Caco-2 (cell line): ENCODE data around the gene PLEKHG7. TPM values are rescaled to one million over a fixed set of nuclear protein-coding genes. Genes with fewer than 3 reads are reported as not detected.
"Not testable (repeated sequence)": the region's sequence is repeated elsewhere in the genome, so short reads cannot be mapped to it uniquely, and the experiment has no call there.

Source experiments
- BruUV-seq: library from RNA; stranded (reverse); fragments of 400-500 nt; replicated peaks from 2 replicates; lab custom pipeline; 2021; lab: Mats Ljungman, UMichigan
- CTCF ChIA-PET: fragments of 300-600 bp; sonication (Branson Sonifier 250); formaldehyde crosslinking; loops from one replicate; lab custom pipeline; 2022; ENCODE audit warnings: antibody characterized with exemption; lab: Charles Lee
- POLR2A ChIA-PET: fragments of 300-600 bp; sonication (Branson Sonifier 250); formaldehyde crosslinking; loops from one replicate; lab custom pipeline; 2022; ENCODE audit warnings: antibody characterized with exemption; lab: Charles Lee
- DNase-seq, 2 experiments: peaks; one replicate each; pipeline versions ENCODE4 v3.0.0 to v3.0.0-alpha.2; 2020 to 2022
- H3K27me3 ChIP-seq: replicated peaks from 2 replicates; pipeline ENCODE4 v1.6.0; 2011; ENCODE audit warnings: low read length; ENCODE audit not compliant: control insufficient read depth, insufficient read depth
- H3K36me3 ChIP-seq: 2 replicates; pipeline ENCODE4 v1.5.1; 2011; ENCODE audit warnings: low read length; ENCODE audit not compliant: control insufficient read depth, insufficient read depth
- H3K4me1 ChIP-seq: fragments of 250-450 bp; sonication (Bioruptor Pico); 2 replicates; pipeline ENCODE4 v1.5.1; 2020; ENCODE audit warnings: mild to moderate bottlenecking
- H3K4me3 ChIP-seq: 2 replicates; pipeline ENCODE4 v1.5.1; 2011; ENCODE audit warnings: low read depth, mild to moderate bottlenecking, control low read depth, low read length
- H3K9me3 ChIP-seq: fragments of 250-450 bp; sonication (Bioruptor Pico); 2 replicates; pipeline ENCODE4 v1.5.1; 2020; ENCODE audit warnings: mild to moderate bottlenecking, moderate library complexity
- H3K27ac Mint-ChIP-seq: one replicate; pipeline ENCODE4 v1.8.0; 2022; ENCODE audit warnings: mixed read lengths; ENCODE audit not compliant: unreplicated experiment
- H3K27me3 Mint-ChIP-seq: one replicate; pipeline ENCODE4 v1.8.0; 2022; ENCODE audit warnings: mixed read lengths; ENCODE audit not compliant: insufficient read depth, unreplicated experiment
- H3K36me3 Mint-ChIP-seq: one replicate; pipeline ENCODE4 v1.8.0; 2022; ENCODE audit warnings: mild to moderate bottlenecking, mixed read lengths; ENCODE audit not compliant: insufficient read depth, unreplicated experiment
- H3K4me1 Mint-ChIP-seq: one replicate; pipeline ENCODE4 v1.8.0; 2022; ENCODE audit warnings: low read depth, mixed read lengths; ENCODE audit not compliant: unreplicated experiment
- H3K4me3 Mint-ChIP-seq: one replicate; pipeline ENCODE4 v1.8.0; 2022; ENCODE audit warnings: mild to moderate bottlenecking, moderate library complexity, mixed read lengths; ENCODE audit not compliant: unreplicated experiment
- H3K9me3 Mint-ChIP-seq: one replicate; pipeline ENCODE4 v1.8.0; 2022; ENCODE audit warnings: mixed read lengths; ENCODE audit not compliant: unreplicated experiment
- CTCF ChIP-seq, 2 experiments: fragments of 200-600 bp in 1 of 2; IDR thresholded peaks; 1 replicate in 1 of 2; 2 replicates in 1 of 2; pipeline versions ENCODE4 v1.5.1 to v1.8.0; 2011 to 2022; ENCODE audit warnings: antibody characterized with exemption in 1 of 2, control low read depth in 1 of 2, inconsistent platforms in 1 of 2, low read depth in 1 of 2, low read length in 1 of 2, mild to moderate bottlenecking in 1 of 2, moderate library complexity in 1 of 2; ENCODE audit not compliant: insufficient read depth in 1 of 2, severe bottlenecking in 1 of 2, unreplicated experiment in 1 of 2
- intact Hi-C: fragments of 100-400 bp; cut with micrococcal nuclease; formaldehyde crosslinking; loops from one replicate; pipeline ENCODE4 v1.10.0; 2022; ENCODE audit not compliant: unreplicated experiment
- total RNA-seq: library from RNA; stranded (reverse); gene quantifications from 2 replicates; pipeline ENCODE4 v1.2.3, GENCODE V29; 2022

The PLEKHG7 gene
- total RNA-seq, 1 experiment from 2014 or later: 0.23 TPM

GRCh38 chr12:92786045-92786444 is 83.3 kb downstream of the PLEKHG7 start:
- H3K27ac Mint-ChIP-seq: no peak overlapping the region
- POLR2A ChIA-PET: interaction anchor here (1.2 kb wide), 1 partner anchor 656 kb away, joined by 3 read pairs; the partner anchor contains the start of gene UBE2N
- intact Hi-C loops: loop anchor here (5.0 kb wide), 3 partner anchors 141 to 221 kb away; partner anchors contain the start of gene EEA1

GRCh38 chr12:92794356-92794755 is 91.6 kb downstream of the PLEKHG7 start:
- H3K4me1 ChIP-seq, H3K4me3 Mint-ChIP-seq, POLR2A ChIA-PET, H3K4me3 ChIP-seq, H3K27ac Mint-ChIP-seq, H3K27me3 Mint-ChIP-seq, DNase-seq, BruUV-seq, H3K36me3 ChIP-seq, CTCF ChIA-PET, H3K27me3 ChIP-seq, H3K9me3 ChIP-seq, intact Hi-C loops: not testable (repeated sequence)
- Mint-ChIP-seq H3K36me3 (peaks cover 78% of the 10 kb centered on the region), H3K4me1 (peaks cover 13% of the 10 kb centered on the region), H3K9me3 (peaks cover 20% of the 10 kb centered on the region)

More at GRCh38 chr12:92786045-92786444, 83.3 kb downstream of the PLEKHG7 start:
- Histone ChIP-seq H3K9me3 (no peaks in the 10 kb centered on the region), H3K4me3 (no peak overlapping the region), H3K4me1 (no peaks in the 10 kb centered on the region), H3K36me3 (no peaks in the 10 kb centered on the region), H3K27me3 (no peaks in the 10 kb centered on the region)
- TF ChIP-seq CTCF (IDR thresholded peaks at IDR 0.05; ENCODE audit: insufficient read depth in 1 of 2, low read depth in 1 of 2, low read length in 1 of 2, severe bottlenecking in 1 of 2, unreplicated experiment in 1 of 2): no peak
- Mint-ChIP-seq H3K4me3 (no peak overlapping the region), H3K36me3 (peaks cover 46% of the 10 kb centered on the region), H3K9me3 (peaks cover 10% of the 10 kb centered on the region), H3K4me1 (peaks cover 8% of the 10 kb centered on the region), H3K27me3 (no peaks in the 10 kb centered on the region)
- no TSS peak for BruUV-seq
- no peak for DNase-seq
- CTCF ChIA-PET: interaction anchor here (0.8 kb wide), 1 partner anchor 633 kb away, joined by 5 read pairs; no protein-coding TSS in a partner anchor

- H3K27ac Mint-ChIP-seq: no peak overlapping the region
- peaks cover 78% of the 10 kb centered on the region for H3K36me3 Mint-ChIP-seq
- no peak overlapping the region for H3K4me3 Mint-ChIP-seq
- no peak overlapping the region for H3K4me3 ChIP-seq
- H3K36me3 ChIP-seq: no peaks in the 10 kb centered on the region; the same call in none of the 2 replicates
- no peaks in the 10 kb centered on the region for H3K27me3 Mint-ChIP-seq
- H3K4me1 ChIP-seq: no peaks in the 10 kb centered on the region
- peaks cover 13% of the 10 kb centered on the region for H3K4me1 Mint-ChIP-seq
- CTCF ChIA-PET: no interaction called here
- peaks cover 20% of the 10 kb centered on the region for H3K9me3 Mint-ChIP-seq
- POLR2A ChIA-PET: no interaction called here
- no peak for TF ChIP-seq CTCF (IDR thresholded peaks at IDR 0.05; ENCODE audit: insufficient read depth in 1 of 2, low read depth in 1 of 2, low read length in 1 of 2, severe bottlenecking in 1 of 2, unreplicated experiment in 1 of 2)
- H3K27me3 ChIP-seq: no peaks in the 10 kb centered on the region
- H3K9me3 ChIP-seq: no peaks in the 10 kb centered on the region
- intact Hi-C loops: no loop called here
- no peak for DNase-seq
- no TSS peak for BruUV-seq
These were observed 92.0 kb downstream of the PLEKHG7 start for GRCh38 chr12:92794814-92795213.
